Left renal cortex interstitium (tissue), 4 donors: Measurements from ENCODE around the gene ADAP1. TPM values are rescaled to one million over a fixed set of nuclear protein-coding genes. Genes with fewer than 3 reads are reported as not detected.
"Not testable (repeated sequence)": the region's sequence is repeated elsewhere in the genome, so short reads cannot be mapped to it uniquely, and the experiment has no call there.

Source experiments
- DNase-seq, 4 donors: peaks; one replicate each; pipeline ENCODE4 v3.0.0-alpha.2; 2013; ENCODE audit warnings: low read depth in 4 of 4, low spot score in 2 of 4, missing footprints in 1 of 4
- polyA plus RNA-seq, 4 donors: library from polyadenylated mRNA; unstranded; fragments of 120-200 nt; gene quantifications; one replicate each; pipeline ENCODE4 v1.2.1, GENCODE V29; 2013; ENCODE audit not compliant: insufficient read length in 4 of 4

The ADAP1 gene
- polyA plus RNA-seq, 4 donors: 11.5 to 22.3 (median 18.5) TPM

- DNase-seq: not testable (repeated sequence)
Observed at GRCh38 chr7:943793-944192, 10.7 kb downstream of the ADAP1 start.

- DNase-seq: no peak
Observed at GRCh38 chr7:940599-941408, 13.7 kb downstream of the ADAP1 start.

- no peak for DNase-seq
Observed at GRCh38 chr7:939843-940242, 14.6 kb downstream of the ADAP1 start.

GRCh38 chr7:938546-939185 is 15.8 kb downstream of the ADAP1 start:
- DNase-seq: no peak

- DNase-seq: no peak
Observed at GRCh38 chr7:937856-938484, 16.5 kb downstream of the ADAP1 start.

GRCh38 chr7:936386-937054 is 18.0 kb downstream of the ADAP1 start:
- no peak for DNase-seq

- DNase-seq: no peak
Observed at GRCh38 chr7:935874-936385, 18.6 kb downstream of the ADAP1 start.

- no peak for DNase-seq
Observed at GRCh38 chr7:935164-935873, 19.2 kb downstream of the ADAP1 start.

- DNase-seq: no peak
Observed at GRCh38 chr7:934469-935163, 19.9 kb downstream of the ADAP1 start.

GRCh38 chr7:932651-932975 is 21.9 kb downstream of the ADAP1 start:
- DNase-seq: no peak

GRCh38 chr7:931871-932650 is 22.4 kb downstream of the ADAP1 start:
- DNase-seq: no peak

GRCh38 chr7:930975-931758 is 23.3 kb downstream of the ADAP1 start:
- DNase-seq: no peak

GRCh38 chr7:929311-929711 is 25.2 kb downstream of the ADAP1 start:
- no peak for DNase-seq

GRCh38 chr7:927031-927671 is 27.3 kb downstream of the ADAP1 start:
- no peak for DNase-seq

GRCh38 chr7:926061-927030 is 28.1 kb downstream of the ADAP1 start:
- no peak for DNase-seq

GRCh38 chr7:925601-926000 is 28.9 kb downstream of the ADAP1 start:
- no peak for DNase-seq
